ENCODE measurements around the gene SRRM4. TPM values are rescaled to one million over a fixed set of nuclear protein-coding genes. Genes with fewer than 3 reads are reported as not detected.

Gene SRRM4, protein sequence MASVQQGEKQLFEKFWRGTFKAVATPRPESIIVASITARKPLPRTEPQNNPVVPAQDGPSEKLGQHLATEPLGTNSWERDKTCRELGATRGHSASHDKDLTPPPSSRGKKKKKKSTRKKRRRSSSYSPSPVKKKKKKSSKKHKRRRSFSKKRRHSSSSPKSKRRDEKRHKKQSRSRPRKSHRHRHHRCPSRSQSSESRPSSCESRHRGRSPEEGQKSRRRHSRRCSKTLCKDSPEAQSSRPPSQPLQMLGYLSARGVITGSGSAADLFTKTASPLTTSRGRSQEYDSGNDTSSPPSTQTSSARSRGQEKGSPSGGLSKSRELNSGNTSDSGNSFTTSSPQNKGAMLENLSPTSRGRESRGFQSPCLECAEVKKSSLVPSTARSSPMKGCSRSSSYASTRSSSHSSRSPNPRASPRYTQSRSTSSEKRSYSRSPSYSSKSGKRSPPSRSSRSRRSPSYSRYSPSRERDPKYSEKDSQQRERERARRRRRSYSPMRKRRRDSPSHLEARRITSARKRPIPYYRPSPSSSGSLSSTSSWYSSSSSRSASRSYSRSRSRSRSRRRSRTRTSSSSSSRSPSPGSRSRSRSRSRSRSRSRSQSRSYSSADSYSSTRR
- under 0.01 TPM in 1 of 2 replicates, not detected in the other for total RNA-seq

DNA sequence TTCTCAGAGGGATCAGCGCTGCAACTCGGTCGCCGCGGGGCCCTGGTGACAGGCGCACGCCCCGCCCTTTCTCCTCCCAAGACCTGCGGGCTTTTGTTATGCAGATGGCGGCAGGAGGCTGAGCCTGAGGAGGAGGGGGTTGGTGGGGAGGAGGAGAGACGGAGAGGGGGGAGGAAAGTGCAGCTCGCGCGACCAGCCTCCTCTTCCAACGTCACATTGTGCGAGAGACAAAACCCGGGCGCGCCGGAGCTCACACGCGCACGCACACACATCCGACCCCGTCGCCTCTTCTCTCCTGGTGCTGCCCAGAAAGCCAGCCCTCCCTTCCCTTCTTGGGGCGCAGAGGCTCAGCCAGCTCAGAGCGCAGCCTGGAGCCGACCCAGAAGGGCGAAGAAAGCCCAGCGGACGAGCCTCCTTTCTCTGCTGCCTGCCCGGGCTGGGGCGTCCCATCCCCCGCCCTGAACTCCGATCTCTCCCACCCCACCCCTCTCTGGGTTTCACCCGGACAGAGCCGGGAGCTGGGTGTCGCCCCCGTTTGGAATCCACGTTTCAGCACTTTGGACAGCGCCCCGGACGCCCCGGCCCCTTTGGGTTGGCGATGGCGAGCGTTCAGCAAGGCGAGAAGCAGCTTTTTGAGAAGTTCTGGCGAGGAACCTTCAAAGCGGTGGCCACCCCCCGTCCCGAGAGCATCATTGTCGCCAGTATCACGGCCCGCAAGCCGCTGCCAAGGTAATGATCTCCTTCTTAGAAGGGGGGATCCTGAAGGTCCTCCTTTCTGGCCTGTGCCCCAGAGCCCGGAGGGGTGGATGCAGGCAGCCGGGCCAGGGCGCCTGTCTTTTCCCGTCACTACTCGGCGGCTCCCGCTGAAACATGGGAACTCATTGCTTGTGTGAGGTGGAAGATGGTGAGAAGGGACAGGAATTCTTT, at the start of gene SRRM4:
SRRM4 (plus strand) TSS at position 257 of the 927 bp plus-strand sequence; CDS start at position 599, 342 bp downstream.

GRCh38 chr12:119178544-119179334, 197.4 kb downstream of the SRRM4 start, which contains the start of gene HSPB8:
HSPB8 (plus strand) TSS chr12:119178931; CDS start chr12:119179313, 382 bp downstream.

Other genes starting within 250 kb of the SRRM4 start
- 9.0 and 26.8 TPM in 2 replicates for gene HSPB8, start 197.4 kb downstream of the SRRM4 start, total RNA-seq

Data from smooth muscle cell of trachea (primary cell).